Breast epithelium (tissue), 4 donors: Measurements from ENCODE around the gene TBC1D26. TPM values are rescaled to one million over a fixed set of nuclear protein-coding genes. Genes with fewer than 3 reads are reported as not detected.
"Not testable (repeated sequence)": the region's sequence is repeated elsewhere in the genome, so short reads cannot be mapped to it uniquely, and the experiment has no call there.

Experiments used
- DNase-seq, 2 donors: peaks; one replicate each; pipeline ENCODE4 v3.0.0-alpha.2; 2019; ENCODE audit warnings: low spot score in 2 of 2
- H3K27ac ChIP-seq, 2 donors: fragments of 200-600 bp; sonication (generic) in 1 of 2; one replicate each; pipeline ENCODE4 v1.5.1; 2016 to 2019; ENCODE audit warnings: mild to moderate bottlenecking in 1 of 2
- H3K27me3 ChIP-seq, 2 donors: fragments of 200-600 bp; sonication (generic) in 1 of 2; one replicate each; pipeline versions ENCODE4 v1.5.1 to v1.6.0; 2017 to 2019; ENCODE audit warnings: control low read depth in 1 of 2, mild to moderate bottlenecking in 1 of 2
- H3K36me3 ChIP-seq: fragments of 200-600 bp; one replicate; pipeline ENCODE4 v1.5.1; 2019
- H3K4me1 ChIP-seq, 2 donors: fragments of 200-600 bp; sonication (generic); one replicate each; pipeline ENCODE4 v1.5.1; 2016 to 2019; ENCODE audit warnings: control low read depth in 1 of 2
- H3K4me3 ChIP-seq, 3 donors: fragments of 200-600 bp; sonication (generic); 1 replicate in 2 of 3; 2 replicates in 1 of 3; pipeline ENCODE4 v1.5.1; 2016 to 2019; ENCODE audit warnings: mild to moderate bottlenecking in 3 of 3, moderate library complexity in 2 of 3
- H3K9me3 ChIP-seq, 2 donors: fragments of 200-600 bp; sonication (generic) in 1 of 2; one replicate each; pipeline ENCODE4 v1.5.1; 2016 to 2019; ENCODE audit warnings: control low read depth in 1 of 2
- CTCF ChIP-seq, 3 donors: fragments of 450-650 bp; IDR thresholded peaks; one replicate each; pipeline ENCODE4 v1.5.1; 2016 to 2017; ENCODE audit warnings: antibody characterized with exemption in 3 of 3, mild to moderate bottlenecking in 3 of 3, moderate library complexity in 3 of 3
- POLR2A ChIP-seq: fragments of 450-650 bp; IDR thresholded peaks from one replicate; pipeline ENCODE4 v1.6.1; 2016; ENCODE audit warnings: antibody characterized with exemption, mild to moderate bottlenecking, moderate library complexity
- POLR2AphosphoS5 ChIP-seq, 3 donors: sonication (generic); formaldehyde crosslinking; IDR thresholded peaks; one replicate each; pipeline ENCODE4 v1.6.1; 2017; ENCODE audit warnings: antibody characterized with exemption in 3 of 3
- intact Hi-C: fragments of 100-400 bp; cut with DNase I; formaldehyde crosslinking; loops from one replicate; pipeline ENCODE4 v1.15.1; 2023; ENCODE audit warnings: low total_unique reads
- total RNA-seq, 3 donors: library from RNA; depleted of rRNA; stranded (reverse); fragments of >200 nt; gene quantifications; one replicate each; pipeline ENCODE4 v1.1.0, GENCODE V29; 2016

The TBC1D26 gene
- total RNA-seq, 3 donors from 2014 or later: 0.33 to 0.44 TPM; not detected in 1

DNA sequence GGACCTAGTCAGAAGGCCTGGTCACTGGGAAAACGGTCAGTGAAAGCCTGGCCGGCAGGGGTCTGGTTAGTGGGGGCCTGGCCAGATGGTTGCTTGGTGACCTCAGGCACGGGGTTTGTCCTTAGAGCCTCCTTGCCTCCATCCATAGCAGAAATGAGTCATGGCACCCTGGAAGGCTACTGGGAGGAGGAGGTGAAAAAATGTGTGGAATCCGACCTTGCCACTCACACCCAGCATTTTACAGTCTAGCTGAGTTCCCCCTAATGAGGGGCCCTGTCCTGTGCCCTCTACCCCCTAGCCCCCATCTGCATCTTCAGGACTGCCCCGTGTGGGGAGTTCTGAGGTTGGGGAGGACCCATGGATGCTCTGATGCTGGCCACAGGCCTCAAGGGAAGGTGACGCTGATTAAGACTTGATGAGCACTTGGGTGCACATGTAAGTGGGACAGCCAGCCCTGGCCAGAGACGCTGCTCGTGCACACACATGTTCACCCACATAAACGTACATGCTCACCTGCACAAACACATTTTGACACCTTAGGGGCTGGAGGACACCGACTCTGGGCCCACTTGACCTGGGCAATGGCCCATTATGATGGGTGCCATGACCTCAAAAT, 1.2 kb downstream of the TBC1D26 start:
- H3K9me3 ChIP-seq, H3K27me3 ChIP-seq, H3K4me3 ChIP-seq, H3K36me3 ChIP-seq, H3K27ac ChIP-seq, H3K4me1 ChIP-seq, DNase-seq, intact Hi-C loops: not testable (repeated sequence)

- H3K27me3 ChIP-seq, H3K9me3 ChIP-seq, H3K36me3 ChIP-seq, H3K4me3 ChIP-seq, intact Hi-C loops, H3K4me1 ChIP-seq, DNase-seq, H3K27ac ChIP-seq: not testable (repeated sequence)
Observed at GRCh38 chr17:15736578-15736977, 4.5 kb downstream of the TBC1D26 start.

GRCh38 chr17:15738066-15738465, 6.0 kb downstream of the TBC1D26 start:
- TF ChIP-seq POLR2A: no peak
- TF ChIP-seq POLR2AphosphoS5 (IDR thresholded peaks at IDR 0.05): no peak
- no peak for TF ChIP-seq CTCF (IDR thresholded peaks at IDR 0.05)
- no peak for DNase-seq
- no peaks in the 10 kb centered on the region for H3K9me3 ChIP-seq
- intact Hi-C loops: no loop called here
- H3K27me3 ChIP-seq: no peaks in the 10 kb centered on the region
- H3K4me3 ChIP-seq: no peak overlapping the region
- no peaks in the 10 kb centered on the region for H3K4me1 ChIP-seq
- H3K36me3 ChIP-seq: no peaks in the 10 kb centered on the region
- no peak overlapping the region for H3K27ac ChIP-seq

DNA sequence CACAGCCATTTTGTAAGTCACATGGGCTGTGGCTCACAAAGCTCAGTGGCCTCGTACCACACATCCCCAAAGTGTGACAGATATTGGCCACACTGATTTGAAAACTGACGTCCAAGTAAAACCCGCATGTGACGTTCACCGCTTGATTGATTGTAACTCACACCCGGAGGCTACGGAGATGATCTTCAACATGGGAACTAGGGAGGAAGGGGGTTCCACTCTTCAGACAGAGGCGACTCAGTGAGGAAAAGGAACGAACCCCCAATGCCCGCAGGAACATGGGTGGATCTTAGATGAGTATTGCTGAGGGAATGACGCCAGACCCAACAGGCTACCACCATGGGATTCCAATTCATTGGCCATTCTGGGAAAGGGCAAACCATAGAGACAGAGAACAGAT, 7.2 kb downstream of the TBC1D26 start:
- H3K4me1 ChIP-seq, H3K27ac ChIP-seq, H3K9me3 ChIP-seq, H3K27me3 ChIP-seq, intact Hi-C loops, H3K4me3 ChIP-seq, DNase-seq, H3K36me3 ChIP-seq: not testable (repeated sequence)

GRCh38 chr17:15740041-15740440, 8.0 kb downstream of the TBC1D26 start:
- H3K9me3 ChIP-seq, DNase-seq, intact Hi-C loops, H3K4me1 ChIP-seq, H3K27me3 ChIP-seq, H3K4me3 ChIP-seq, H3K36me3 ChIP-seq, H3K27ac ChIP-seq: not testable (repeated sequence)

DNA sequence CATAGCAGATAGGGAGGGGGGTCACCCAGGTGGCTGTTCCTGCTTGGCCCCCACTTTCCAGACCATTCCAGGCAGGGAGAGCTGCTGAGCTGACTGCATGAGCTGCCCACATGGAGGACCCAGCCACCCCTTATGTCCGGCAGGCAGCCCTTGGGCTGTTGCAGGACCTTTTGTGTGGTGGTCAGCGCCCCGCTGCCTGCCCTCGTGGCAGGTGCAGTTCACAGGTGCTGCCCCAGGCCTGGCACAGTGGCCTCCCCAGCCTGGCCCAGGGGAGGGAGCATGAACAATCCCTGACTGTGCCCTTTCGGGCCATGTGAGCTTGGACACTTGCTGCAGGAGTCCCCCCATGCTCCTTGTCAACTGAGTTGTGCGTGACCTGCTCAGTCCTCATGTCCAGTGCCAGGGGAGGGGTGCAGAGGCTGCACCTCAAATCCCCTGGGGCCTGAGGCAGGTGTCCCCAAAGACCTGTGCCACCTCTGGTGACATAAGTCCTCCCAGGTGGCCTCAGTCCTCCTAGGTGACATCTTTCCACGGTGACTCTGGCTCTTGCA, 8.6 kb downstream of the TBC1D26 start:
- H3K27me3 ChIP-seq: no peaks in the 10 kb centered on the region
- no peak overlapping the region for H3K27ac ChIP-seq
- no peaks in the 10 kb centered on the region for H3K4me1 ChIP-seq
- H3K36me3 ChIP-seq: no peaks in the 10 kb centered on the region
- no peak for DNase-seq
- H3K4me3 ChIP-seq: no peak overlapping the region
- no peaks in the 10 kb centered on the region for H3K9me3 ChIP-seq
- no peak for TF ChIP-seq POLR2AphosphoS5 (IDR thresholded peaks at IDR 0.05)
- TF ChIP-seq POLR2A: no peak
- no peak for TF ChIP-seq CTCF (IDR thresholded peaks at IDR 0.05)
- intact Hi-C loops: no loop called here

GRCh38 chr17:15741624-15742023, 9.5 kb downstream of the TBC1D26 start:
- Histone ChIP-seq H3K27me3 (no peaks in the 10 kb centered on the region), H3K36me3 (no peaks in the 10 kb centered on the region)
- no peak for DNase-seq

More at GRCh38 chr17:15741624-15742023, 9.5 kb downstream of the TBC1D26 start:
- no peak overlapping the region for H3K27ac ChIP-seq
- intact Hi-C loops: no loop called here
- H3K4me3 ChIP-seq: no peak overlapping the region
- no peak for TF ChIP-seq POLR2AphosphoS5 (IDR thresholded peaks at IDR 0.05)
- no peaks in the 10 kb centered on the region for H3K9me3 ChIP-seq
- no peaks in the 10 kb centered on the region for H3K4me1 ChIP-seq
